HG02678 (cell line): ENCODE measurements around the gene TGFBR2.
"Not testable (repeated sequence)": the region's sequence is repeated elsewhere in the genome, so short reads cannot be mapped to it uniquely, and the experiment has no call there.

Experiments used
- ATAC-seq: cut with Tn5 transposase; IDR thresholded peaks from one replicate; pipeline ENCODE4 v1.9.1; 2021; ENCODE audit warnings: mild to moderate bottlenecking, moderate library complexity; ENCODE audit not compliant: unreplicated experiment

TGFBR2 gene

DNA sequence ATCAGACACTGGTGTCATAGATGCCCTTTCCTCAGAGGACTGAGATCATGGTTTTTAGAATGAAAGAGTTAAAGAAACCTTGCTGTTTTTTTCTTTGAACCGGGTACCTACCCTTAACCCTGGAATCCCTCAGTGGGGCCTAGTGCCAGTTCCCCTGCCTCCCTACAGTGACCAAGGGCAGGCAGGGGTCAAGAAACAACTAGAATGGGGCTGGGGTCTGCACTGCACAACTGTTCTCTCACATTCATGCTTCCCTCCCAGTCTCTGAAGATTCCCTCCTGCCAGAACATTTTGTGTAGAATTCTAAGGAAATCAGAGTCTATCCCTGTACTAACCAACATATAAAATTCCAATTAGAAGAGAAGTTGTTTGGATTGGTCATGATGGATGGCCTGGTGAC lies 47.9 kb downstream of the TGFBR2 start:
- ATAC-seq = no peak

DNA sequence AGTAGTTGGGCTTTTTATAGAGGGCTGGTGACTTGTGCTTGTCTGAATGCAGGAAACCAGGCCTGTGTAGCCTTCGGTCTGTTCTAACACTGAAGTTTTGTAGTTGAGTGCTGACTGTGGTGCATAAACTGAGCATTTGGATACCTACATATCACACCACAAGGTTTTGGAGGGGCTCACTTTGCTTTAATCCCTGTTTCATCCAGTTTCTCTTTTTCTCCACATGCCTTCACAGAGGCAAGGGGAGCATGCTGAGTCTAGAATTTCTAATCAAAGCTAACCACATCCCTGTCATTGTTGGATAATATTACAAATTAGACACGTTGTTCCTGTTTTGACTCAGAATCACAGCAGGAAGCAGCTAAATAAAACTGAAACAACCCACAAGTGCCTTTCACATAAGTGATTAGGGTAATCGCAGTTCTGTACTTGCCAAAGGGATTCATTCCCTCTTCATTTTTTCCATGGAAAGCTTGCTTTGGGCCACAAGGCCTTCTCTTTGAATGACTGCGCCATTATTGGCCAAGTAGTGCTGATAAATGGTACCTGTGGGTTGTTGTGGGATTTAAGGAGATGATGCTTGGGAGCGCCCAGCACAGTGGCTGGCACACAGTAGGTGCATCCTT lies 48.9 kb downstream of the TGFBR2 start:
- peak; percentile 20 for ATAC-seq

DNA sequence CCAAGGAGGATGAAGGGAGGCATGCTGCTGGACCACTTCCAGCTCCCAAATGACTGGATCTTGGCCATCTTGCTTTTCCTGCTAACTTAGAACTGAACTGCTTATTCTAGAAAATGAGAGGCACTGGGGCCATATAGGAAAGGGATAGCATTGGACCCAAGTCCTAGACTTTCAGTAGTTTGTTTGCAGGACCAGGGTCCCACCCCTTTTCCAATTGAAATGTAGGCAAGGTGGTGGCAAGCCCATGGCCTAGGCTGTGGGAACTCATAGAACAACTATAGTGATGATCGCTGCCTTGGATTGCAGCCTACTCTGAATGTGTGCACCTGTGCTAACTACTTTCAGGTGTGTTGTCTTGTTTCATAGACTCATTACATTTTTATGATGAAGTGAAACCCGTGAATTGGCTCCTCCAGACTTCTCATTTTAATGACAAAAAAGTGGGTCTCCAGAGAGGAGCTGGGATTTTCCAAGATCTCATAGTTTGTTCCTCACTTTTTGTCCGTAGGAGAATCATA lies 50.3 kb downstream of the TGFBR2 start:
- ATAC-seq = no peak

DNA sequence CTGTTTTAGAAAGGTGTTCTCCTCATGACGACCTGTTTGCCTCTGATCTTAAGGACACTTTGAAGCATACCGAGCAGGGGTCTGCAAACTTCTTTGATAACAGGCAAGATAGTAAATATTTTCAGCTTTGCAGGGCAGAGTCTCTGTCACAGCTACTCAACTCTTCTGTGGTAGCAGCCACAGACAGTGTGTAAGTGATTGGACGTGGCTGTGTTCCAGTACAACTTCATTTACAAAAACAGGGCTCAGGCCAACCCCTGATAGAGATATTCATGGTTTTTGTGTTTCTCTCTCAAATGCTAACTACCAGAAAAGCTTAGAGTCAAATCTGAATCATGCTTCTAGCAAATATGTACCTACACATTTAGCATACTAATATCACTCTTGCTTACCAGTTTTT lies 51.5 kb downstream of the TGFBR2 start:
- peak; percentile 24 for ATAC-seq

DNA sequence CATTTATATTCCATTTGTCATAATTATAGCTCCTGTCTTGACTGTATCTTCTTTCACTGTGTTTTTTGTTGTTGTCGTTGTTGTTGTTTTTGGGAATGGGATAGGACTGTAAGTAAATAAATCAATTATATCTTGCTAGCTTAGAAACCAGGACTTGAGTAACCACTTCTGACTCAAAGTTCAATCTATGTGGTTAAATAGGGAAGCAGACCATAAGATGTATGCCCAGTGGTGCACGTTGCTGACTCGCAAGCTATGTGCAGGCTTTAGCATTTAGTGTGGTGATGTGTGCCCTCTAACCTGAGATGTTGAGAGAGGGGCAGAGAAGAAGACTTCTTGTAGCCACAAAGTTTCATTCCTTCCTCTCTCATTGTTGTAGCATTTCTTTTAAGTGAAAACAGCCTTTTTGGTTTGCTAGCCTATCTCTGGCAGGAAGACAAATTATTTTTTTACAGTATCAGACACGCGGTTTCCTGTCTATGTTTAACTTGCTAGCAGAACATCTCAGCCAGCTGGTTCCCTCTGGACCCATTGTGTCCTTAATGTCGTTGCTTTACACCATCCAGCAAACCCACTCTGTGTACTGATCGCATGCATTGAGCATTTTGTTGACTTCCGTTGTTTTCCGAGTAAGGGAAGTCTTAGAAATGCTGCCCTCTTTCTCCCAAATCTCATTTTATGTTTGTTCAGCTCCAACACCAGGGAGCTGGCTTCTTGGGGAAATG lies 52.1 kb downstream of the TGFBR2 start:
- ATAC-seq = peak; percentile 89

DNA sequence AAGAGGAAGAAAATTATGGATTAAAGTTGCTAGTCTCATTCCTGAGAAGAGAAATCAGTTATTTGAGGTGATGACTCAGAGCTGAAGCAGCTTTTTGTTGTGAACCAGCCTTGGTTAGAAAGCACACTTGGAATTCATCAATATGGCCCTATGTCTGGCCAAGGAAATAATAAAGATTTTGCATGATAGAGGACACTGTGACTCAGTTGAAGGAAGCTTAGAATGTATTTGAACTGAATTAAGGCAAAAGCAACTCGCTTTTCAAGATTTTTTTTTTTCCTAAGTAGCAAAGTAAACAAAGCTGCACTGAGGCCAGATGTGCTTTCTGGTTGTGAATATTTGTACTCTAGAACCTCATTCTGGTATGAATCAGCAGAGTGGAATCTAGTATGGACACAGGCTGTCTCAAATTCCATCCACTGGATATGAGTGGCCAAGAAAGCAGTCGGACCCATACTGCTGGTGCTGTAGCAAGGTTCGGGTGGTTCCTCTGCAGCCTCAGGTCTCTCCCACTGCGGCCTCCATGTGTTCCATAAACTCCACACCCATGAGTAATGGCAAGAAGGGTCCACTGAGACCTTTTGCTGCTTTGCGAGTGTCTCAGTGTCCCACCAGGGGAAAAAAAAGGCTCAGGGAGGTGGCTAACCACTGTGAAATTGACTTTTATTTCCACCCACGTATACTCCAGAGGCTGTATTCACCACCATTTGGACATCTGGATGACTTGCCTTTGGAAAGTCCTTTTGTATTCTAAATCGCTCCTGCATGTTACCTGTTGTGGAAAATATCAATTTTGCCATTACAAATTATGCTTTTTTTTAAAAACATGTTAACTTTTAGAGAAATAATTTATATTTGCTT lies 53.1 kb downstream of the TGFBR2 start:
- ATAC-seq = no peak

DNA sequence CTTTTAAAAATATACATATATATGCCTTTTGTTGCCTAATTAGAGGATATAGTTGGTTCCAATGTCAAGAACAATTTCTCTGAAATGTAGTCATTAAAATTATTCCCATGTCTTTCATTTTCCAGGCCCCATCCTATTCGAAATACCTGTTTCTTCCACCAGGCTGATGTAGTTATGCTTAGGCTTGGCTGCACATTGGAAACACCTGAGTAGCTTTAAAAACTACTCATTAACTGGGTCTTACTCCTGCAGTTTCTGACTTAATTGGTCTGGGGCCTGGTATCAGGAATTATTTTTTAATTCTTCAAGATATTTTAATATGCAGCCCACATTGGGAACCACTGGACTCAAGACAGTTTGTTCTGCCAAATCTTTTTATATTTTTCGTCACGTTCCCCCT lies 53.7 kb downstream of the TGFBR2 start:
- no peak for ATAC-seq

DNA sequence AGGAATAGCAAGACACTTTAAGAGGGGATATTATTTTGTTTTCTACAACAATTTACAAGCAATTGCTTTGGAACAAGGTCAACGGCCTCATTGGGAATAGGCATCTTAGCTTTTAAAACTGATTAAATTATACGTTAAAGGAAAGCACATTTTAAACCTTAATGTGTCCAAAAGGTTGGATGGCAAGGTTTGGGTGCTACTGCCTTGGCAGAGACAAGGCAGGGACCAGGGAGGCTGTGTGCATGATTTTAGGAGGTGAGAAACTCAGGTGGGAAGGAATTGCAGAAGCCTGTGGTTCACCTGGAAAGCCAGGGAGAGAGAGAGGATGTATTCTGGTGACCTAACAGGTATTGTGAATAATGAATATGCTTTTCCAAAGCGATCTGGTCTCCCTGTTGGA lies 54.3 kb downstream of the TGFBR2 start:
- no peak for ATAC-seq

DNA sequence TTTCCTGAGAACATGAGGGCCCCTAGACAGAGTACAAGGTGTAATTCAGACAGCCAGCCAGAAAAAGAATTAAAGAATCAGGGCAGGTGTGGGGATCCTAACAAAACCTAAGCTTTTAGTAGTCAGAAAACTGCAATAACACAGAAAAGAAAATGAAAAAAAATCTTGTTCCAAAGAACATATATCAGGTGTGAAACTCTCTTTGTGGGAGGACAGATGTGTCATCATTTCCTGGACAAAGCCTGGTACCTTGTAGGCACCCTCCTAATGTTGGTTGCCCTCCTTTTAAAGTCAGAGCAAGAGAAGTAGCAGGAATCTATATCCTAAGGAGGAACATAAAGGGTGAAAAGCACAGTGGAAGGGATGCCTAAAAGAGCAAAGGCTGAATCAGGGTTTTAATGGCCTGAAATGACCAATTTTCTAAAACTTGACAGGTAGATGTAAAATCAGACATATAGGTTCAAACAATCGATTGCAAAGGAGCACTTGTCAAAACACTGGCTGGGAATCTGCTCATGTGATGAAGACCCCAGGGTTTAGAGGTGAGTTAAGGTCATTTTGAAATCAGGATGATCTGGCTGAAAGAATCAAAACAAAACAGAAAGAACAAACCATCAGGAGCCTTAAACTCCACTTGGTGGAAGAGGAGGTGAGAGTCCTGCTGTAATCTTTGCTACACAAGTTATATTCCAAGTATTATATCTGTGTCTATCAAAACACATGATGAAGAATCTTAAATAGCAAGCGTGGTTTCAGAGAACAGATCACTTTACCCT lies 54.9 kb downstream of the TGFBR2 start:
- no peak for ATAC-seq

DNA sequence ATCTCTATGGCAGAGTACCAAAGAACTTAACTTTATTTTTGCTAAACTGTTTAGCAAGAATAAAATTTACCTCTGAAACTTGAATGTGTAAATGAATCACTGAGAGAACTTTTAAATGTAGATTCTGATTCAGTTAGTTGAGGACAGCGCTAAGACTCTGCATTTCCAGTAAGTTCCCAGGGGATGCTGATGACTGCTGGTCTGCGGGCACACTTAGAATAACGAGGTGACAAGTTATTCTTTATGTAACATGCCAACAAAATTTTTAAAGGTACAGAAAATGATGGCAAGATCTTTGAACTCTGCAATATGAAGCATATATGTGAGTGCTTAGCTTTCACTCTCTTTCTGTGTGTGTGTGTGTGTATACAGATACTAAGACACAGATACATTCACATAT lies 56.4 kb downstream of the TGFBR2 start:
- no peak for ATAC-seq

DNA sequence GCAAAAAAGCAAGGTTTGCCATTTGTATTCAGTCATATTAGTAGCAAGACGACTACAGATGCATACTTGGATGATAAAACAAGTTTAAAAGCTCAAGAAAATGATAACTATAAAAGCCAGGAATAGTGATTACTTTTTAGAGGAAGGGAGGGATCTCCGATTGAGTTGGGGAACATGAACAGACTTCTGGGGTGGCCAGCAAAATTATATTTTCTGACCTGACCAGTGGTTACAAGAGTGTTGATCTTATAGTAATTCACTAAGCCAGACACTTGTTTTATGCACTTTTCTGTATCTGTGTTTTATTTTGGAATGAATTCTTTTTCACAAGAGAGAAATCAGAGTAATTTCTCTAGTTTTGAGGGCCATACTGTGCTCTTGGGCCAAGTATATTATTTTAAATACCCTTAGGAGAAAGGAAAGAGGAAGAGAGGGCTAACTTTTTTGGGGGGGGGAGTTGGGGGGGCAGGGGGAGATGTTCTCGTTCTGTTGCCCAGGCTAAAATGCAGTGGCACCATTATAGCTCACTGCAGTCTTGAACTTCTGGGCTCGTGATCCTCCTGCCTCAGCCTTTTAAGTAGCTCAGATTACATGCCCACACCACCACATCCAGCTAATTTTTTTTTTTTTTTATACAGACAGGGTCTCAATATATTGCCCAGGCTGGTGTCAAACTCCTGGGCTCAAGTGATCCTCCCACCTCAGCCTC lies 57.3 kb downstream of the TGFBR2 start:
- no peak for ATAC-seq

DNA sequence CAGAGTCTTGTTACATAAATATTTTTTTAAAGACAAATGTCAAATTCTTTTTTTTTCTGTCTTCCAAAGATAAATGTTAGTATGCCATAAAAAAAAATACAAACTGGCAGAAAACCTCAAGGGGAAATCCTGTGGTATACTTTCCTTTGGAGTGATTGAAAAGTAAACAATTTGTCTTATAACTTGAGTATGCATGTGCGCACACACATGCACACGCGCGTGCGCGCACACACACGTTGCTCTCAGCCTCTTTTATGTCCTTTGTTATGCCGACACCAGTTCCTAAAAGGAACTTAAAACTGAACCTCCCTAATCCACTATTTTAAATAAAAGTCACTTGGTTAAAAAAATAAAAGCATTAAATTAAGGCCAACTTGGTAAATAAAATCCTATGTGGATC lies 58.1 kb downstream of the TGFBR2 start:
- ATAC-seq = no peak

DNA sequence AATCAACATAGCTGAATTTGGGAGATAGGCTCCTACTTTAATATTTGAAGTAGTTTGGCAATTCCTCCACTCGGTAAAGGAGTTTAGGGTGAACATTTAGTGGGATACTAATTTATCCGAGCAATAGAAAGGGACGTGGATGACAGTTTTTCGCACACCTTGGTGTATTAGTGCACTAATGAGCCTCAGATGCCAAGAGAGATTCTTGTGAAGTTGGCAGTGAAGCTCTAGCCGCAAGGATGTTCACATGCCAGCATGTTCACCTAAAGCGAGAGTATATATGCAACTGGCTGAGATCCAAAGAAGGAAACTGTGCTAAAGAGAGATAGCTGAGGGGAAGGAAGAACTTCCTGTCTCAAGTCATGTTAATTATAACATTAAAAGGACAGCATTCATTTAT lies 58.5 kb downstream of the TGFBR2 start:
- ATAC-seq = no peak

DNA sequence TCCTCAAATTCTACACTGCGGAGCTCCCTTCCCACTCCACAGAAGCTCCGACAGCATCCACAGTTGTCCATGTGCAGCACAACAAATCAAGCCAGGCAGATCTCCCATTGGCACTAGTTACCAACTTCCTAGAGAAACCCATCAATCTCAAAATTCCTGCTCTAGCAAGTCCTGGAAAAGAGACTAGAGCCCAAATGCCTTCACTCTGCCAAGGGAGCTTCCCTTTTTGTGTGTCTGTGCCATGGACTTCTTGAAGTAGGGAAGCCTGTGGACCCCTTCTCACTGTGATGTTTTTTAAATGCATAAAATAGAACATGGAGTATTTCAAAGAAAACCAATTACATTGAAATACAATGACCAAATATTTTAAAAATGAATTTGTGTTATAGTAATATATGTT lies 59.1 kb downstream of the TGFBR2 start:
- no peak for ATAC-seq

DNA sequence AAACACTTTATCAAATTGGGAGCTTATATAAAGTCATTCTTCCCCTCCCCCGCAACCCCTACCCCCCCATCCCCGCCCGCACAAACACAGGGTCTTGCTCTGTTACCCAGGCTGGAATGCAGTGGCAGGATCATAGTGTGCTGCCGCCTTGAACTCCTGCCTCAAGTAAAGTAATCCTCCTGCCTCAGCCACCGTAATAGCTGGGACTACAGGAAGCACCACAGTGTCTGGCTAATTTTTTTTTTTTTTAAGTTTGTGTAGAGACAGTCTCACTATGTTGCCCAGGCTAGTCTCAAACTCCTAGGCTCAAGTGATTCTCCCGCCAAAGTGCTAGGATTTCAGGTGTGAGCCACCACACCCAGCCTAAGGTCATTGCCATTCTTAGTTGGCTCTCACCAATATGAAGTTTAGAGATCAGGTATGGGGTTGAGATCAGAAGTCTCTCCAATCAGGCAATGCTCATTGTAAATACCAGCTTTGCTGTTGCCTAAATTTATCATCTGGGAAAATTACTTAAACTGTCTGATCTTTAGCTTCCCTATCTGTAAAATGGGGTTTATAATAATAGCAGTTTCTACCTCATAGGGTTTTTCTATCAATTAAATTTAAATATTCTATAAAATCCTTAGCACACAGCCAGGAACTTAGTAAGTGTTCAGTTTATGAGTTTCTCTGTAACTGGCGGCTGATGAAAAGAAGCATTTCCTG lies 60.3 kb downstream of the TGFBR2 start:
- ATAC-seq = peak; percentile 20

DNA sequence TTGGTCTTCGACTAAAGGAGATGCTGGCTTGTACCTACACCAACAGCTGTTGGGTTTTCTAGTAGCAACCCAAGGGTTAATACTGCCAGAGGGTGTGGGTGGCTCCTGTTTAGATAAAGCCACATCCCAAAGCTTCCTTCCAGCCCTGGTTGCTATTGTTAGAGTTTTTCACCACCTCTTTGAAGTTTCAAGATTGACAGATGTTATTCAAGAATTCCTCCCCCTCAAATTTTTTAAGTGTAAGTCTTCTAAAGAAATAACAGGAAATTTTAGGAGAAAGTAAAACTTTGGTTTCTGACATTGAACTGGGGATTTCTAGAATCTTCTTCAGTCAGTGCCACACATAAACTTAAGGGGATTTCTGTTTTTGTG lies 60.9 kb downstream of the TGFBR2 start:
- ATAC-seq = peak; percentile 55

DNA sequence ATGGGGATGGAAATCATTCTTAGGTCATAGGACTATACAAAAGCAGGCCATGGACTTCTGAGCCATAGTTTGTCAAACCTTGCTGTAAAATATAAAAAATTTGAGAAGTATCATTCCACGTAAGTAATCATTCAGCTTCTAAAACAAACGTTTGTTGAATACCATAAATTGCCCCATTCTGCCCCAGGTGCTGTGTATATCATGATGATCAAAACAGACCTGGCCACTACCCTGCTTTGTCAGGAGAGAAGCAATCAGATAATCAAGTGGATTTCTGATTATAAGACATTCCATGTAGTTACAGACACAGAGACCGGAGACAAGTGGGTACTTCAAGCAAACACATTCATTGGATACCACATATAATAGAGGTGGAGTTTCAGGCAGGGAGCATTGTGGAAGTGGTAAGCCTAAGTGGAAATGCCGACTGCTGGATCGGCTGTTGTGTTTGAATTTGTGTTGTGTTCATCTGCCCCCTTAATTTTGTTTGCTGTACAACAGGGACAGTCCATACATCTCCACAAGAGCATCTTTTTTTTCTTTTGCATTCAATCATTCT lies 61.7 kb downstream of the TGFBR2 start:
- ATAC-seq = no peak

DNA sequence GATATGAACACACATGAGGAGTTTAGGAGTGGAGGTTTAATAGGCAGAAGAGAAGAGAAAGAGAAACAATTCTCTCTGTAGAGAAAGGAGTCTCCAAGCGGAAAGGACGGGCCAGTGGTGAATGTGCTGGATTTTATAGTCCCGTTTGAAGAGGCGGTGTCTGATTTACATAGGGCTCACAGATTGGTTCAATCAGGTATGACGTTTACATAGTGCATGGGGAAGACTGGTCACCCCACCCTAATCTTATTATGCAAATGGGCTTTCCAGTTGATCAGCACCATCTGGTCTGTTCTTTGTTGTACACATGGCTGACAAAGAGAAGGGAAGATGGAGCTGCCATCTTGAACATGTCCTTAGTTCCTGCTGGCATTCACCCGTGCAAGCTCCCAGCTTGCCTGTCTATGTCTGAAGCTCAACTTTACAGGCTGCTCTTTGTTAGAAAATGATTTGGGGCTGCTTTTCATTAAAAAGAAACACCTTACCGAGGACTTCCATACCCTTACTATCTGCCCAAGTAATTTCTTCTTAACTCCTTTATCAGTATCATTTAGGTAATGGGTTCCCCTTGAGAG lies 63.0 kb downstream of the TGFBR2 start:
- not testable (repeated sequence) for ATAC-seq

DNA sequence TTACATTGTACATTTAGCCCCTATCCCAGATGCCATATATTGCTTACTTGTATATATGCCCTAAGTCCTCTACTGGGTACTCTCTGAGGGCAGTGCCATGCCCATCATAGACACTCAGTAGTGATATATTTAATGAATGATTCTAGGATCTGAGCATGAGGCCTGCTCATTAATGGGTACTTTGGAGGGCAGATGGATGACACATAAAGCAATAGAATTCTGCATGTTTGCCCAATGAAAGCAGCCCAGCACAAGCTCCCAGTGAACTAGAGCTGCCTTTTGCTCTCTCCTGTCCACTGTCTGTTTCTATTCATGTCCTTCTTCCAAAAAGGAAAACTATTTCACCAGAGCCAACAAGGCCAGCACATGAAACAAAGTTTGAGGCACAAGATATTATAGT lies 63.9 kb downstream of the TGFBR2 start:
- ATAC-seq = no peak
